Smooth muscle cell (in vitro differentiated cells): ENCODE results near the gene KIAA1217. TPM values are rescaled to one million over a fixed set of nuclear protein-coding genes. Genes with fewer than 3 reads are reported as not detected.
A peak's percentile ranks its signal among the peaks of the same experiment; 100 is the strongest.

Experiments
- DNase-seq: peaks from one replicate; lab custom pipeline; 2025; ENCODE audit not compliant: unreplicated experiment; lab: John Stamatoyannopoulos, UW
- H2AFZ ChIP-seq: fragments of 200-600 bp; sonication (generic); 2 replicates; pipeline ENCODE4 v1.6.0; 2016; ENCODE audit warnings: antibody characterized with exemption, low read depth, mild to moderate bottlenecking
- H3F3A ChIP-seq: fragments of 200-600 bp; sonication (generic); 2 replicates; pipeline ENCODE4 v1.6.0; 2017; ENCODE audit warnings: antibody characterized with exemption, low read depth
- H3K27ac ChIP-seq: fragments of 200-600 bp; sonication (generic); 2 replicates; pipeline ENCODE4 v1.5.1; 2016; ENCODE audit warnings: low read depth, mild to moderate bottlenecking
- H3K27me3 ChIP-seq: fragments of 200-600 bp; sonication (generic); 2 replicates; pipeline ENCODE4 v1.6.1; 2016; ENCODE audit warnings: low read depth, mild to moderate bottlenecking
- H3K36me3 ChIP-seq: fragments of 200-600 bp; sonication (generic); 2 replicates; pipeline ENCODE4 v1.5.1; 2016; ENCODE audit warnings: low read depth
- H3K4me1 ChIP-seq: fragments of 200-600 bp; sonication (generic); 2 replicates; pipeline ENCODE4 v1.5.1; 2016; ENCODE audit warnings: low read depth
- H3K4me2 ChIP-seq: fragments of 200-600 bp; sonication (generic); 2 replicates; pipeline ENCODE4 v1.6.0; 2016; ENCODE audit warnings: mild to moderate bottlenecking
- H3K4me3 ChIP-seq: fragments of 200-600 bp; sonication (generic); 2 replicates; pipeline ENCODE4 v1.5.1; 2016; ENCODE audit warnings: mild to moderate bottlenecking
- H3K79me2 ChIP-seq: fragments of 200-600 bp; sonication (generic); 2 replicates; pipeline ENCODE4 v1.6.0; 2016; ENCODE audit warnings: low read depth, mild to moderate bottlenecking
- H3K9ac ChIP-seq: fragments of 200-600 bp; sonication (generic); 2 replicates; pipeline ENCODE4 v1.6.0; 2016; ENCODE audit warnings: low read depth
- H3K9me3 ChIP-seq: fragments of 200-600 bp; sonication (generic); replicated peaks from 2 replicates; pipeline ENCODE4 v1.5.1; 2016; ENCODE audit warnings: low read depth
- H4K20me1 ChIP-seq: fragments of 200-600 bp; sonication (generic); 2 replicates; pipeline ENCODE4 v1.6.0; 2016; ENCODE audit warnings: low read depth
- WGBS: methylation state at CpG from one replicate; pipeline ENCODE4 v1.1.7; 2016; ENCODE audit warnings: low lambda C conversion rate; 5-methylcytosine and 5-hydroxymethylcytosine counted together
- polyA plus RNA-seq: library from polyadenylated mRNA; unstranded; fragments of >200 nt; fragmentation: Nextera tagmentation; extraction: Ambion mirVana; gene quantifications from 2 replicates; pipeline ENCODE4 v1.2.1, GENCODE V29; 2016
- total RNA-seq: library from RNA; depleted of rRNA; stranded (reverse); fragments of >200 nt; gene quantifications from 2 replicates; pipeline ENCODE4 v1.2.3, GENCODE V29; 2014
- TF ChIP-seq, protein P1 (sequence below): fragments of 200-600 bp; sonication (generic); IDR thresholded peaks from 2 replicates; pipeline ENCODE4 v1.5.1; 2017; ENCODE audit warnings: borderline replicate concordance, mild to moderate bottlenecking, antibody characterized with exemption; ENCODE audit not compliant: insufficient read depth, poor library complexity, severe bottlenecking

The KIAA1217 gene
- total and polyA plus RNA-seq, 2 experiments from 2014 or later, result 43.3 to 68.8 TPM

DNA sequence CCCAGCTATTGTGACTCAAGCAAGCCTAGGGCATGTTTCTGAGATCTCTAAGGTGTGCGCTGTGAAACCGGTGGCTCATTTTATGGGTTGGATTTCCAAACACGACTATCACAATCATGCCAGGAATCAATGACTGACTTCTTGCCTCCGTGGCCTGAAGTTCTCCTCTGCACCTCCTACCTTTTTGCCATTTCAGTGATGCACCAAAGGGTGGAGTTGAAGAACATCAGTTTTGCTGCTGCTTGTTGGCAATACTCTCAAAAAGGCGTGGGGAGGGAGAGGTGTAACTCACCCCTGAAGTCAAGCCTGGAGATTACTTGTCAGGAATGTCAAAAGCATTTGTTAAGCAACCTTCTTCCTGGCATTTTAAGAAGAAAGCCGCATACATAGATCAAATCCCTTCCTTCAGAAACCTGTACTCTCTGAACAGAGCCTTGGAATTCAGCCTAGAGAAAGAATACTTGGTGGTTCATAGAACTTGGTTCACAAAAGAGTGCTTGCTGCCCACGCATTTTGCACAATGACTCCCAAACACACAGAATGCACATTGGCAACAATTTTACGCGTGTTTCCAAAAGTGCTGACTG lies 41.0 kb downstream of the KIAA1217 start:
- Histone ChIP-seq H3K4me3 (no peak overlapping the region), H3K27ac (peak overlapping the region; percentile 57), H2AFZ (no peak overlapping the region), H3F3A (peaks cover 11% of the 10 kb centered on the region), H4K20me1 (no peaks in the 10 kb centered on the region), H3K9ac (no peak overlapping the region), H3K4me2 (no peak overlapping the region), H3K4me1 (peaks cover 6% of the 10 kb centered on the region), H3K79me2 (no peaks in the 10 kb centered on the region), H3K36me3 (no peaks in the 10 kb centered on the region), H3K27me3 (no peaks in the 10 kb centered on the region), H3K9me3 (no peaks in the 10 kb centered on the region)
- TF ChIP-seq, protein P1, sequence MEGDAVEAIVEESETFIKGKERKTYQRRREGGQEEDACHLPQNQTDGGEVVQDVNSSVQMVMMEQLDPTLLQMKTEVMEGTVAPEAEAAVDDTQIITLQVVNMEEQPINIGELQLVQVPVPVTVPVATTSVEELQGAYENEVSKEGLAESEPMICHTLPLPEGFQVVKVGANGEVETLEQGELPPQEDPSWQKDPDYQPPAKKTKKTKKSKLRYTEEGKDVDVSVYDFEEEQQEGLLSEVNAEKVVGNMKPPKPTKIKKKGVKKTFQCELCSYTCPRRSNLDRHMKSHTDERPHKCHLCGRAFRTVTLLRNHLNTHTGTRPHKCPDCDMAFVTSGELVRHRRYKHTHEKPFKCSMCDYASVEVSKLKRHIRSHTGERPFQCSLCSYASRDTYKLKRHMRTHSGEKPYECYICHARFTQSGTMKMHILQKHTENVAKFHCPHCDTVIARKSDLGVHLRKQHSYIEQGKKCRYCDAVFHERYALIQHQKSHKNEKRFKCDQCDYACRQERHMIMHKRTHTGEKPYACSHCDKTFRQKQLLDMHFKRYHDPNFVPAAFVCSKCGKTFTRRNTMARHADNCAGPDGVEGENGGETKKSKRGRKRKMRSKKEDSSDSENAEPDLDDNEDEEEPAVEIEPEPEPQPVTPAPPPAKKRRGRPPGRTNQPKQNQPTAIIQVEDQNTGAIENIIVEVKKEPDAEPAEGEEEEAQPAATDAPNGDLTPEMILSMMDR, result no peak
- WGBS, result 71% methylated on average over 9 of the region's 9 CpGs
- no peak for DNase-seq

GRCh38 chr10:24251547-24251946 lies 42.6 kb downstream of the KIAA1217 start:
- H2AFZ ChIP-seq, result no peak overlapping the region
- peaks cover 20% of the 10 kb centered on the region for H3K4me1 ChIP-seq
- H3K27ac ChIP-seq, result peak overlapping the region; percentile 33
- TF ChIP-seq, protein P1, result no peak
- H3K27me3 ChIP-seq, result no peaks in the 10 kb centered on the region
- no peaks in the 10 kb centered on the region for H3K36me3 ChIP-seq
- 75% methylated on average over 2 of the region's 2 CpGs for WGBS
- no peak for DNase-seq
- no peak overlapping the region for H3K4me2 ChIP-seq
- no peak overlapping the region for H3K4me3 ChIP-seq
- H4K20me1 ChIP-seq, result no peaks in the 10 kb centered on the region
- H3K9me3 ChIP-seq, result no peaks in the 10 kb centered on the region
- H3F3A ChIP-seq, result peaks cover 15% of the 10 kb centered on the region
- H3K79me2 ChIP-seq, result peaks cover under 1% of the 10 kb centered on the region
- no peak overlapping the region for H3K9ac ChIP-seq

- Histone ChIP-seq H3F3A (peaks cover 12% of the 10 kb centered on the region), H3K4me3 (no peak overlapping the region), H3K27ac (peak overlapping the region; percentile 93), H4K20me1 (no peaks in the 10 kb centered on the region), H3K9me3 (no peaks in the 10 kb centered on the region), H3K79me2 (peaks cover 7% of the 10 kb centered on the region), H3K9ac (no peak overlapping the region), H3K36me3 (no peaks in the 10 kb centered on the region), H3K27me3 (no peaks in the 10 kb centered on the region), H2AFZ (no peak overlapping the region), H3K4me2 (no peak overlapping the region), H3K4me1 (peaks cover 27% of the 10 kb centered on the region)
- WGBS, result 40% methylated on average over 3 of the region's 3 CpGs
- TF ChIP-seq, protein P1, result no peak
- no peak for DNase-seq
These were observed 45.2 kb downstream of the KIAA1217 start for GRCh38 chr10:24254180-24254579.
